Endodermal cell (in vitro differentiated cells): Measurements from ENCODE around the gene NTRK3. TPM values are rescaled to one million over a fixed set of nuclear protein-coding genes. Genes with fewer than 3 reads are reported as not detected.

Source experiments
- DNase-seq: peaks from one replicate; pipeline ENCODE4 v3.0.0-alpha.2; 2017
- H3K27ac ChIP-seq: 2 replicates; pipeline ENCODE4 v1.5.1; 2013; ENCODE audit warnings: mild to moderate bottlenecking, low read depth, low read length, moderate library complexity
- H3K27me3 ChIP-seq: 2 replicates; pipeline ENCODE4 v1.6.1; 2013; ENCODE audit warnings: mild to moderate bottlenecking, low read length, moderate library complexity; ENCODE audit not compliant: insufficient read depth, control insufficient read depth, poor library complexity, severe bottlenecking
- H3K36me3 ChIP-seq: 2 replicates; pipeline ENCODE4 v1.7.0; 2013; ENCODE audit warnings: mild to moderate bottlenecking, low read length, moderate library complexity; ENCODE audit not compliant: control insufficient read depth, insufficient read depth
- H3K4me1 ChIP-seq: one replicate; pipeline ENCODE4 v1.7.0; 2013; ENCODE audit warnings: low read length; ENCODE audit not compliant: control insufficient read depth, insufficient read depth
- H3K4me3 ChIP-seq: 2 replicates; pipeline ENCODE4 v1.5.1; 2013; ENCODE audit warnings: mild to moderate bottlenecking, low read length, moderate library complexity
- H3K9ac ChIP-seq: 2 replicates; pipeline ENCODE4 v1.6.1; 2013; ENCODE audit warnings: mild to moderate bottlenecking, low read length, moderate library complexity; ENCODE audit not compliant: poor library complexity, severe bottlenecking; ENCODE audit errors: extremely low read depth
- H3K9me3 ChIP-seq: 2 replicates; pipeline ENCODE4 v1.6.1; 2013; ENCODE audit warnings: mild to moderate bottlenecking, low read length, moderate library complexity; ENCODE audit not compliant: control insufficient read depth
- H3K27ac Mint-ChIP-seq: 2 replicates; pipeline ENCODE4 v1.8.0; 2020; ENCODE audit warnings: mixed read lengths
- H3K27me3 Mint-ChIP-seq: 2 replicates; pipeline ENCODE4 v1.8.0; 2021; ENCODE audit warnings: mild to moderate bottlenecking, mixed read lengths; ENCODE audit not compliant: insufficient read depth
- H3K36me3 Mint-ChIP-seq: 2 replicates; pipeline ENCODE4 v1.8.0; 2020; ENCODE audit warnings: low read depth, mixed read lengths
- H3K4me1 Mint-ChIP-seq: 2 replicates; pipeline ENCODE4 v1.8.0; 2020; ENCODE audit warnings: mixed read lengths
- H3K4me3 Mint-ChIP-seq: 2 replicates; pipeline ENCODE4 v1.8.0; 2020; ENCODE audit warnings: mild to moderate bottlenecking, moderate library complexity, mixed read lengths
- H3K9me3 Mint-ChIP-seq: 2 replicates; pipeline ENCODE4 v1.8.0; 2020; ENCODE audit warnings: mild to moderate bottlenecking, mixed read lengths
- CTCF ChIP-seq: fragments of 200-600 bp; sonication (generic); conservative IDR thresholded peaks from 2 replicates; pipeline ENCODE4 v1.5.0; 2021; ENCODE audit warnings: antibody characterized with exemption, mild to moderate bottlenecking
- WGBS, 2 experiments: methylation state at CpG; one replicate each; pipeline versions ENCODE4 v1.1.5 to v1.1.7; 2013; ENCODE audit warnings: missing lambda C conversion rate in 2 of 2, mixed read lengths in 1 of 2; ENCODE audit not compliant: insufficient coverage in 1 of 2, insufficient read length in 1 of 2; 5-methylcytosine and 5-hydroxymethylcytosine counted together
- total RNA-seq, 2 donors: library from RNA; stranded (reverse); fragmentation: NEBNext Ultra II Directional in 1 of 2; extraction: Animal tissue kit (Norgen Biotek cat#: 25700) in 1 of 2; gene quantifications; 2 replicates in 1 of 2; 3 replicates in 1 of 2; pipeline ENCODE4 v1.2.1, GENCODE V29; 2021

Gene NTRK3
- total RNA-seq, 2 donors from 2014 or later = 0.11 to 0.86 TPM

- Mint-ChIP-seq H3K4me1 (no peaks in the 10 kb centered on the region), H3K36me3 (no peaks in the 10 kb centered on the region), H3K27me3 (peaks cover 82% of the 10 kb centered on the region), H3K4me3 (no peak overlapping the region), H3K9me3 (no peaks in the 10 kb centered on the region), H3K27ac (no peak overlapping the region)
- Histone ChIP-seq H3K4me1 (no peaks in the 10 kb centered on the region), H3K9me3 (no peaks in the 10 kb centered on the region), H3K27me3 (peaks cover 79% of the 10 kb centered on the region), H3K36me3 (no peaks in the 10 kb centered on the region), H3K9ac (no peak overlapping the region), H3K27ac (no peak overlapping the region), H3K4me3 (no peak overlapping the region)
- no peak for TF ChIP-seq CTCF
- DNase-seq = no peak
- WGBS, 2 experiments = 86 to 89% methylated on average over 3 to 9 of the region's 10 CpGs
Observed at GRCh38 chr15:88275804-88276203, 19.3 kb upstream of the NTRK3 start.

GRCh38 chr15:88274553-88275460 lies 18.3 kb upstream of the NTRK3 start:
- Mint-ChIP-seq H3K4me3 (no peak overlapping the region), H3K4me1 (no peaks in the 10 kb centered on the region), H3K9me3 (no peaks in the 10 kb centered on the region), H3K27me3 (peaks cover 83% of the 10 kb centered on the region), H3K27ac (no peak overlapping the region), H3K36me3 (no peaks in the 10 kb centered on the region)
- no peaks in the 10 kb centered on the region for H3K4me1 ChIP-seq
- H3K27ac ChIP-seq = no peak overlapping the region
- H3K4me3 ChIP-seq = no peak overlapping the region
- peaks cover 79% of the 10 kb centered on the region for H3K27me3 ChIP-seq
- H3K9ac ChIP-seq = no peak overlapping the region
- no peaks in the 10 kb centered on the region for H3K9me3 ChIP-seq
- no peaks in the 10 kb centered on the region for H3K36me3 ChIP-seq
- 50 to 57% methylated on average over 4 to 11 of the region's 11 CpGs for WGBS, 2 experiments
- peak; percentile 94 for DNase-seq
- peak; percentile 90 for TF ChIP-seq CTCF

- no peaks in the 10 kb centered on the region for H3K9me3 ChIP-seq
- H3K27ac Mint-ChIP-seq = no peak overlapping the region
- H3K27me3 ChIP-seq = peaks cover 75% of the 10 kb centered on the region
- no peak for DNase-seq
- no peaks in the 10 kb centered on the region for H3K9me3 Mint-ChIP-seq
- H3K9ac ChIP-seq = no peak overlapping the region
- TF ChIP-seq CTCF = no peak
- H3K27me3 Mint-ChIP-seq = peaks cover 84% of the 10 kb centered on the region
- H3K4me1 ChIP-seq = no peaks in the 10 kb centered on the region
- no peaks in the 10 kb centered on the region for H3K36me3 ChIP-seq
- H3K36me3 Mint-ChIP-seq = no peaks in the 10 kb centered on the region
- WGBS, 2 experiments = 83 to 100% methylated on average over 1 to 2 of the region's 2 CpGs
- no peak overlapping the region for H3K4me3 Mint-ChIP-seq
- H3K4me1 Mint-ChIP-seq = no peaks in the 10 kb centered on the region
- H3K27ac ChIP-seq = no peak overlapping the region
- no peak overlapping the region for H3K4me3 ChIP-seq
Observed at GRCh38 chr15:88272421-88272820, 15.9 kb upstream of the NTRK3 start.
